ENCODE results near the gene IGF1R. TPM values are rescaled to one million over a fixed set of nuclear protein-coding genes. Genes with fewer than 3 reads are reported as not detected.
"Not testable (repeated sequence)": the region's sequence is repeated elsewhere in the genome, so short reads cannot be mapped to it uniquely, and the experiment has no call there.

The IGF1R gene
- total RNA-seq, 2 experiments from 2014 or later: 7.1 to 7.7 TPM

GRCh38 chr15:98998279-98998678 is 349.9 kb downstream of the IGF1R start:
- ChIA-PET CTCF (no interaction called here), POLR2A (no interaction called here)
- Mint-ChIP-seq H3K4me3 (no peak overlapping the region), H3K27me3 (peaks cover 5% of the 10 kb centered on the region), H3K36me3 (ENCODE audit: low read depth) (no peaks in the 10 kb centered on the region), H3K27ac (no peak overlapping the region), H3K4me1 (peaks cover 2% of the 10 kb centered on the region), H3K9me3 (peaks cover 9% of the 10 kb centered on the region)
- no peak for DNase-seq

- no peaks in the 10 kb centered on the region for H3K36me3 Mint-ChIP-seq (ENCODE audit: low read depth)
- peaks cover 9% of the 10 kb centered on the region for H3K9me3 Mint-ChIP-seq
- H3K27me3 Mint-ChIP-seq: peaks cover 5% of the 10 kb centered on the region
- ChIA-PET POLR2A (no interaction called here), CTCF (no interaction called here)
- H3K4me3 Mint-ChIP-seq: no peak overlapping the region
- no peak for DNase-seq
- H3K4me1 Mint-ChIP-seq: peaks cover 2% of the 10 kb centered on the region
- H3K27ac Mint-ChIP-seq: no peak overlapping the region
These were observed 350.9 kb downstream of the IGF1R start for GRCh38 chr15:98999233-98999632.

- no peak for DNase-seq
- ChIA-PET CTCF (no interaction called here), POLR2A (no interaction called here)
- Mint-ChIP-seq H3K27ac (no peak overlapping the region), H3K27me3 (peaks cover 1% of the 10 kb centered on the region), H3K36me3 (ENCODE audit: low read depth) (no peaks in the 10 kb centered on the region), H3K4me3 (no peak overlapping the region), H3K9me3 (peaks cover 6% of the 10 kb centered on the region), H3K4me1 (peaks cover 2% of the 10 kb centered on the region)
These were observed 353.9 kb downstream of the IGF1R start for GRCh38 chr15:99002226-99002625.

GRCh38 chr15:99003317-99003716 is 355.0 kb downstream of the IGF1R start:
- H3K36me3 Mint-ChIP-seq (ENCODE audit: low read depth); POLR2A ChIA-PET; H3K4me1 Mint-ChIP-seq; CTCF ChIA-PET; DNase-seq; H3K27ac Mint-ChIP-seq; H3K9me3 Mint-ChIP-seq; H3K27me3 Mint-ChIP-seq; H3K4me3 Mint-ChIP-seq: not testable (repeated sequence)

- H3K27ac Mint-ChIP-seq; H3K4me1 Mint-ChIP-seq; H3K9me3 Mint-ChIP-seq; POLR2A ChIA-PET; H3K4me3 Mint-ChIP-seq; H3K27me3 Mint-ChIP-seq; DNase-seq; H3K36me3 Mint-ChIP-seq (ENCODE audit: low read depth); CTCF ChIA-PET: not testable (repeated sequence)
These were observed 356.9 kb downstream of the IGF1R start for GRCh38 chr15:99004998-99005974.

- H3K9me3 Mint-ChIP-seq: no peaks in the 10 kb centered on the region
- H3K27me3 Mint-ChIP-seq: peaks cover 6% of the 10 kb centered on the region
- H3K27ac Mint-ChIP-seq: no peak overlapping the region
- ChIA-PET CTCF (no interaction called here), POLR2A (no interaction called here)
- no peaks in the 10 kb centered on the region for H3K36me3 Mint-ChIP-seq (ENCODE audit: low read depth)
- peaks cover 2% of the 10 kb centered on the region for H3K4me1 Mint-ChIP-seq
- no peak overlapping the region for H3K4me3 Mint-ChIP-seq
- DNase-seq: no peak
These were observed 357.8 kb downstream of the IGF1R start for GRCh38 chr15:99006146-99006545.

- ChIA-PET POLR2A (no interaction called here), CTCF (no interaction called here)
- no peak overlapping the region for H3K4me3 Mint-ChIP-seq
- H3K36me3 Mint-ChIP-seq (ENCODE audit: low read depth): no peaks in the 10 kb centered on the region
- H3K4me1 Mint-ChIP-seq: peaks cover 2% of the 10 kb centered on the region
- H3K9me3 Mint-ChIP-seq: no peaks in the 10 kb centered on the region
- H3K27me3 Mint-ChIP-seq: peaks cover 6% of the 10 kb centered on the region
- no peak for DNase-seq
- H3K27ac Mint-ChIP-seq: no peak overlapping the region
These were observed 358.7 kb downstream of the IGF1R start for GRCh38 chr15:99006904-99007495.

GRCh38 chr15:99009741-99010330 is 361.5 kb downstream of the IGF1R start:
- Mint-ChIP-seq H3K4me1 (peaks cover 2% of the 10 kb centered on the region), H3K4me3 (no peak overlapping the region), H3K36me3 (ENCODE audit: low read depth) (no peaks in the 10 kb centered on the region), H3K27ac (no peak overlapping the region), H3K27me3 (peaks cover 11% of the 10 kb centered on the region), H3K9me3 (no peaks in the 10 kb centered on the region)
- DNase-seq: no peak
- ChIA-PET POLR2A (no interaction called here), CTCF (no interaction called here)

GRCh38 chr15:99010768-99011167 is 362.4 kb downstream of the IGF1R start:
- Mint-ChIP-seq H3K4me3 (no peak overlapping the region), H3K36me3 (ENCODE audit: low read depth) (no peaks in the 10 kb centered on the region), H3K27ac (no peak overlapping the region), H3K4me1 (peaks cover 2% of the 10 kb centered on the region), H3K9me3 (no peaks in the 10 kb centered on the region), H3K27me3 (peaks cover 11% of the 10 kb centered on the region)
- DNase-seq: no peak
- ChIA-PET POLR2A (no interaction called here), CTCF (no interaction called here)
